Medulla oblongata (tissue), 1 donor: ENCODE measurements around the gene SDF4.

Experiments used
- DNase-seq: peaks from one replicate; pipeline ENCODE4 v3.0.0-alpha.2; 2015; ENCODE audit errors: extremely low spot score

The SDF4 gene

GRCh38 chr1:1167398-1167821 is 64.4 kb downstream of the SDF4 start:
- no peak for DNase-seq
